GM18858 (cell line): ENCODE measurements around the gene NCBP2.

Experiments used
- ATAC-seq: cut with Tn5 transposase; IDR thresholded peaks from one replicate; pipeline ENCODE4 v1.9.1; 2021; ENCODE audit not compliant: unreplicated experiment

NCBP2 gene

DNA sequence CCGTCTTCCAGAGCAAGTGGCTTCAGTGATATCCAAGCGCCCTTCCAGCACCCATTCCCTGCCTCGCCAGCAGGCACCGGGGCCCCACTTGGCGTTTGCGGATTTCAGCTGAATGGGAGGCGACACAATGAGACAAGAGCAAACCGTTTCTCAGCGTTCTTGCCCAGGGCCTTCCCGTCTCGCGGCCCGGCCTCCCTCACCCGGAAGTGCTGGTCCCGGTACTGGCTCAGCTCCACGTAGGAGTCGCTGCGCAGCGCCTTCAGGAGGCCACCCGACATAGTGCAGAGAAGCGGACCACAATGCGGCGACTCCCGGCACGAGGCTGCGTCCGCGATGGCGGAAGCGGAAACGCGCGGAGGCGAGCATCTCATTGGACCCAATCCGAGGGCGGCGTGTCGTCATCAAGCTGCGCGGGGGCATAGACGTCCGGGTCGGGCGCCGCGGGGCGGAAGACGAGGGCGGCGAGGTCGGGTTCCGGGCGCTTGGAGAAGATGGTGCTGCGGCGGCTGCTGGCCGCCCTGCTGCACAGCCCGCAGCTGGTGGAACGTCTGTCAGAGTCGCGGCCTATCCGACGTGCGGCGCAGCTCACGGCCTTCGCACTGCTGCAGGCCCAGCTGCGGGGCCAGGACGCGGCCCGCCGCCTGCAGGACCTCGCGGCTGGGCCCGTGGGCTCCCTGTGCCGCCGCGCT is at the start of gene NCBP2:
Gene NCBP2, minus strand, starts transcription at position 303 of the 689 bp plus-strand sequence. Its CDS starts 25 bp downstream, at position 278.
- peak; percentile 75 for ATAC-seq

DNA sequence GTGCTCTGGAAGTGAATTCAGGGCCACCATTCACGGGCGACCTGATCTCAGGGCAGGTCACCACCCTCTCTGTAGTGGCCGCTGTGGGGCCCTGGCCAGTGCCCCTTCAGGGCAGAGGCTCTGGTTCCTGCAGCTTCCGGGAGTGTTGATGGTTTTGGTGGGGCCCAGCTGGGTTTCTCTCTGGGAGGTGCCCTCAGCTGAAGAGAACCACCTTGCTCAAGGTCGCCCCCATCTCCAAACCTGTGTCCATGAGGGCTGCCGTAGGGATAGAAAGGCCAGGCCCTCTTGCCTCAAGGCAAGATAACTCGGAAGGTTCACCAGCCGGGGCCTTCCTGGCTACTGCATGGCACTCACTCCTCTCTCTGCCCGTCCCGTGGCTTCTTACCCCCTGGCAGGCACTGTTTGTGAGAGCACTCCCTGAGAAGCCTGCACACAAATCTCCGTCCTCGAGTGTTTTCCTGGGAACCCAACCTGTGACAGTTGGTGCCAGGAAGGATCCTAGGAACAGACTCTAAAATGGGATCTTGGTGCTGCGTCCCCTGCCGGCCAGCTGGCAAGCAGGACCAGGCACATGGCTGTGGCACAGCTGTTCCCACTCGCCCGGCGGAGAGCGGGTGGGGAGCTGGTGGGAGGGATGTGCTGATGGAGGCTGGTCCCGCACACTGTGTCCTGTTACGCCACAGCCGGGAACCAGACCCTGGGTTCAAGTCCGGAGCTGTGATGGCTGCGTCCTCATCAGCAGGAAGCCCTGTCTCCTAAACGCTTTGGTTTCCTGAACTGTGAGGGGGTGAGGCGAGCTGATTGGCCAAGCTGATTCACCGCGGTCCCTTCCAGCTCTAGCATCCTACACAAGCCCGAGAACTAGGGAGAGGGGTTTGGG is 49.5 kb upstream of the NCBP2 start:
- ATAC-seq = no peak

DNA sequence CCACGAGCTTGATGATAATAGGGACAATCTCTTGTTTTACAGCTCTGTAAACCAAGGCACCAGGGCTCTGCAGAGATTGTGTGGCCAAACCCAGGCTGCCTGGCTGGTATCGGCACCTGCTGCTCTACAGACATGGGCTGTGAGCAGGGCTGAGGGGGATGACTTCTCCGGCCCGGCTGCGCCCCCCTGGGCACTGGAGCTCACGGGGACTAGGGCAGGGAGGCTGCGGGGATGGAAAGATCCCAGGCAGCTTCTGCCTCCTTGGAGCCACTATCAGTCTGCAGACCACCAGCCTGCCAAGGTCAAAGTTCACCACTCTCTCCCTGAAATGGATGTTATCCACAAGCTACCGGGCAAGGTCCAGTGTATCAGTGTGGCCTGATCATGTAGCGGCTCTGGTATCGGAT is 48.3 kb upstream of the NCBP2 start:
- ATAC-seq = no peak

GRCh38 chr3:196989721-196990262 is 47.5 kb upstream of the NCBP2 start:
- no peak for ATAC-seq

GRCh38 chr3:196988241-196989029 is 46.1 kb upstream of the NCBP2 start:
- ATAC-seq = no peak

DNA sequence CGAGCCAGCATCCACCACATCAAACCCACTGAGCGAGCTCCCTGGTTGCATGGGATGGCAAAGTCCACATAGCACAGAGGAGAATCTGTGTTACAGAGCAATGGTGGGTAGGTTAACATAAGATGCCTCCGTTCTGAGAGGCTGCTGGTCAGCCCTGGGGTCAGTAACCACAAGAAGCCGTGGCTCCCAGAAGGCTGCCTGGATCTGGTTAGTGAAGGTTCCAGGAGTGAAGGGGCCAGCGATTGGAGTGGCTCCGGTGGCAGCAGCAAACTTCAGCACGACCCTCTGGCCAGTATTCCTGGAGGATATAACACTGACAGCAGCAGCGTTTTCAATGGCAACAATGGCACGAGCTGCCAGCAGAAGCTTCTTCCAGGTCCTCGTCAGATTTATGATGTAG is 44.7 kb upstream of the NCBP2 start:
- ATAC-seq = no peak

DNA sequence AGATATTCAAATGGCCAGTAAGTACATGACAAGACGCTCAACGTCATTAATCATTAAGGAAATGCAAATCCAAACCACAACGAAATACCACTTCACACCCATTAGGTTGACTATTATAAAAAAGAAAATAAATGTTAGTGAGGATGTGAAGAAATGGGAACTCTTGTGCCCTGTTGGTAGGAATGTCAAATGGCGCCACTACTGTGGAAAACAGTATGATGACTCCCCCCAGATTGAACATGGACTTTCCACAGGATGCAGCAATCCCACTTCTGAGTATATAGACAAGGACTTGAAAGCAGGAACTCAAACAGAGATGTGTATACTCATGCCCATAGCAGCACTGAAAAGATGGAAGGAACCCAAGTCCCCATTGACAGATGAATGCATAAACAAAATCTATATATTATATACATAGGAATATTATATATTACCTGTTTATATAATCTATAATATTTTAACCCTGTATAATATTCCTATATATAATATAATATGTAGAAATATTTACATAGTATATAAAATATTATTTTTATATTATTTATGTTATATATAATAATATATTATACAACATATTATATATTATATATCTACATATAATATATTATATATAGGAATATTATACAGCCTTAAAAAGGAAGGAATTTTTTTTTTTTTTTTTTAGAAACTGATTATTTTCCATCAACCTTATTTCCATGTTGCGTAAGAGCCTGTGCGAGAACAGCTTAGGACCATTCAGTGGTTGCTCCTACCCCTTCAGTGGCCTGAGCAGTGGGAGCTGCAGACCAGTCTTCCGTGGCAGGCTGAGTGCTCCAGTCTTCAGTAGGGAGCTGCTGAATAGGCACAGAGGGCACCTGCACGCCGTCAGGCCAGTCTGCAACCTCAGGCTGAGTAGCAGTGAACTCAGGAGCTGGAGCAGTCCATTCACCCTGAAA is 43.9 kb upstream of the NCBP2 start:
- ATAC-seq = no peak

GRCh38 chr3:196985298-196985697 is 43.0 kb upstream of the NCBP2 start:
- no peak for ATAC-seq

- no peak for ATAC-seq
Observed at GRCh38 chr3:196983186-196983585, 40.9 kb upstream of the NCBP2 start.

DNA sequence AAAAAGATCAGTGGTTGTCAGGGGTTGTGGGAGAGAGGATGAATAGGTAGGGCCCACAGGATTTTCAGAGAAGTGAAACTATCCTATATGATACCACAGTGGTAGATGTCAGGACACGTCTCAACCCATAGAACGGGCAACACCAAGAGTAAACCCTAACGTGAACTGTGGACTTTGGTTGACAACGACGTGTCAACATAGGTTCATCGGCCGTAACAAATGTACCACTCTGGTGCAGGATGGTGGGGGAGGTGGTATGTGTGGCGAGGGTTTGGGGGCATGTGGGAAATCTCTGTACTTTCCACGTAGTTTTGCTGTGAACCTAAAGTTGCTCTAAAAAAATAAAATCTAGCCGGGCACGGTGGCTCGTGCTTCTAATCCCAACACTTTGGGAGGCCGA is 39.3 kb upstream of the NCBP2 start:
- ATAC-seq = no peak

- no peak for ATAC-seq
Observed at GRCh38 chr3:196979545-196979944, 37.2 kb upstream of the NCBP2 start.

DNA sequence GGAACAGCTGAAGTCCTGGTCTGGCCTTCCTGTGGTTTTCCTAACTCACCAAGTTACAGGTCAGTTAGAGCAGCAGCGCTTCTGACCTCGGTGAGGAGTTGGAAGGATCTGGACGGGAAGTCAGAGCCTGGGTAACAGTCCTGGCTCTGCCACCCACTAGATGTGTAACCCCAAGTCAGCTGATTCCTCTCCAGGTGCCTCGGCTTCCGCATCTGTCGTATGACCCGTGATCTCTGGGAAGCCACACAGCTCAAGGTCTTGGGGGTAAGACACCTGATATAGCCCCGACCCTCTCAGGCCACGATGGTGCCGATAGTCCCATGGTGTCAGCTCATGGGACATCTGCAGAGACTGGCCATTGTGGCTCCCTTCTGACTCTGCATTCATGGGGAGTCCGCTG is 34.6 kb upstream of the NCBP2 start:
- no peak for ATAC-seq

DNA sequence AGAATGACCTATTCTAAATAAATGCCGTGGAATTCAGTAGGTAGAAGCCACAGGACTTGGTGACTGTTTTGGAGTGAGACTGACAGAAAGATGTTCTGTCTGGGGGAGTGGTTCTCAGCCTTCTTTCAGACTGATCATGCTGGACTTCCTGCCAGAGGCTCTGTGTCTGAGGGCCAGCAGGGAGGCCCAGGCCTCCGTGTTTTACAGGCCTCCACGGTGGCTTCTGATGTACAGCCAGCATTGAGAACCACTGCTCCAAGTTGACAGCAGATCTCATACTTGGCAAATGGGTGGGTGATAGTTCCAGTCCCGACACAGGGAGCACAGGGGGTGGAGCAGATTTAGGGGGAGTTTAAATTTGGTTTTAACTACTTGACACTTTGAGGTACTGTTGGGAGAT is 33.0 kb upstream of the NCBP2 start:
- no peak for ATAC-seq

DNA sequence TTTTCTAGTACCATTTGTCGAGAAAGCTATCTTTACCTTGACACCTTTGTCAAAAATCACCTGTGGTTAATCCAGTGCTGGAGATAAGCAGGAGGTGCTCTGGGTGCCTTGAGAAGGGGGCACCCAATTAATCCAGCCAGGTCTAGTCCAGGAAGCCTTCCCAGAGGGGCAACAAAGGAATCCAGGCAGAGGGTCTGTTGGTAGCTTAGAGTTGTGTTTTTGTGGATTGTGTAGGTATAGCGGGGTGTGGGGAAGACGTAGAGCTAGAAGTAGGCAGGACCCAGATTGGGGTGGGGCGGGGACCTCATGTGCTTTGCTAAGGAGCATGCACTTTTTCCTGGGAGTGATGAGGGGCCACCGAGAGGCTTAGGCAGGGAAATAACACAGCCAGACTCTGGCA is 32.3 kb upstream of the NCBP2 start:
- no peak for ATAC-seq

DNA sequence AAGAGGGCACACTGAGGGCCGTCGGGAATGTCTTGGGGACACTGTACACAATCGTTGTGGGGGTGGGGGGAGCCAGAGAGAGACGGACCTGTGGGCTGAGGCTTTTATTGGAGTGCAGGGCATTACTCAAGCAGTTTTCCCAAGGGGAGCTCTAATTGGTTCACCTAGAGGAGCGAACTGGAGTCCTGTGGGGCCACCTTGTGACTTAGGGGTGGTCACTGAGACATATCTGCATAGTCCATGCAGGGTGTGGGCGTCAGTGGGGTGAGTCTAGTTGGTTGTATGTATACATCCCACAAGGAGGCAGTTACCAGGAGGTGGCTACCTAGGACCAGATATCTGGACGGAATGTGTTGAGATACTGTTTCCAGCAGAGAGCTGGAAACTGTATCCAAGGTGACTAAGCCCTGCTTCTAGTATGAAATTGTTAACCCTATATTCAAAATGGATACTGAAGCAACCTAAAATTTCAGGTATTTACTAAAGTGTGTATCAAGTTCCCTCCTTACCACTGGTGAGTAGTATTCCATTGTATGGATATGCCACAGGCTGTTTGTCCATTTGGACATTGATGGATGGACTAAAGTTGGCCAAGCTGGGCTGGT is 28.9 kb upstream of the NCBP2 start:
- no peak for ATAC-seq

GRCh38 chr3:196970547-196971093 is 28.3 kb upstream of the NCBP2 start:
- ATAC-seq = no peak

DNA sequence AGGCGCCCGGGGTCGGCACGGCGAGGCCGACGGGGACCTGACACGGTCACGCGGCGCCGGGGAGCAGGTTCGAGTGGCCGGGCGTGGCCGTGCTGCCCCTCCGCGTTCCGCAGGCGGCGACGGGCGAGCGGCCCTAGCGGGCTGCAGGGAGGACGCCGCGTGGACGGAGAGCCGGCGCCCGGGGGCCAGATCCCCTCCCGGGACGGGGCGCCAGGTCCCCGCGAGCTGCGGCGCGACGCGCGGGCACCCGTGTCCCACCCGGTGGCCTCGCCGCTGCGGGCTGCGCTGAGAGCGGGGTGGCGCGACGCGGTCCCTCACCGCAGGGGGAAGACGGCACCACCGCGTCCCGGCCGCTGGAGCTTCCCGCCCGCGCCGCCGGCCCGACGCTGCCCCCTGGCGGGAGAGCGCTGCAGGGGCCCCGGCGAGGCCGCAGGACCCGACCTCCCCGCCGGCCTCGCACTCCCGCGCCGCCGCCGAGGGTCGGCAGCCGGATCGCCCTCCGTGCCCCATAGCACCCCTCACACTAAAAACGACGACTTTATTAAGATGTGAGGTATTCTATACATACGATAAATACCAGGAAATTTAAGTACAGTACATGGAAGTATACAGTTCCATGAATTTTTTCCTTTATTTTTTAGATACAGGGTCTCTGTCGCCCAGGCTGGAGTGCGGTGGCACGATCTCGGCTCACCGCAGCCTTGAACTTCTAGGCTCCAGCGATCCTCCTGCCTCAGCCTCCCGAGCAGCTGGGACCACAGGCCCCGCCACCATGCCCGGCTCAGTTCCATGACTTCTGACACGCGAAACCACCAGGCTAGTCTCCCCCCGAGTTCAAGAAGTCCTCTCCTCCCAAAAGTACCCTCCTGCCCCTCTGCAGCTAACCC is 27.6 kb upstream of the NCBP2 start:
- no peak for ATAC-seq

GRCh38 chr3:196969134-196969659 is 26.9 kb upstream of the NCBP2 start:
- ATAC-seq = no peak
